HG02970 (cell line): ENCODE measurements around the gene TRIB2.

Experiments
- ATAC-seq: cut with Tn5 transposase; IDR thresholded peaks from one replicate; pipeline ENCODE4 v1.9.1; 2021; ENCODE audit warnings: mild to moderate bottlenecking, moderate library complexity, moderate number of reproducible peaks; ENCODE audit not compliant: unreplicated experiment, low FRiP score

Gene TRIB2

DNA sequence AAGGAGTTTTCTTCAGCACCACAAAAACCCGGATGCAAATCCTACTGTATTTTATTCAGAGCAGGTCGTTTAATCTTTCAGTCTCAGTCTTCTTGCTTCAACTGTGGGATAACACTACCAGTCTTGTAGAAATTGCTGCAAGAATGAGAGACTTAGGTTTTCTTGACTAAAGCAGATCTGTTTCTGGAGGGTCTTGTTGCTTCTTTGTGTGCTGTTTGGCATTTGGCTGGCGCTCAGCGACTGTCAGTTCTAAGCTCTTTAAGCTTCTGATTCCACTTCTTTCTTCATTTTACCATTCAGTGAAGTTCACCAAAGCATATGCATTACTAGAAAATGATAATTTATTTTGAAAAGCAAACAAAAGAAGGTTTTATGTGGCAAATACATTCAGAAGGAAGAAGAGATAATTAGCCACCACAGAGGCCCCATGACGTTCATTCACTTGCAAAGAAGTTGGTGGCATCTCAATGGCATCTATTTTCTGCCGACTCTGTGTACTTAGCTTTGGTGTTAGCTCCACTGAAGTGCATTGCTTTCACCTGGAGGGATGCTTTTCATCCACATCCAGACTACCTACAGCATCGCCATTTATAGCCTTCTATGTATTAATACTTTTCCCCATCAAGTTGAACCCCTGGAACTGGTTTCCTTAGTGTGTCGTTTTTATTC lies 53.7 kb downstream of the TRIB2 start:
- no peak for ATAC-seq

DNA sequence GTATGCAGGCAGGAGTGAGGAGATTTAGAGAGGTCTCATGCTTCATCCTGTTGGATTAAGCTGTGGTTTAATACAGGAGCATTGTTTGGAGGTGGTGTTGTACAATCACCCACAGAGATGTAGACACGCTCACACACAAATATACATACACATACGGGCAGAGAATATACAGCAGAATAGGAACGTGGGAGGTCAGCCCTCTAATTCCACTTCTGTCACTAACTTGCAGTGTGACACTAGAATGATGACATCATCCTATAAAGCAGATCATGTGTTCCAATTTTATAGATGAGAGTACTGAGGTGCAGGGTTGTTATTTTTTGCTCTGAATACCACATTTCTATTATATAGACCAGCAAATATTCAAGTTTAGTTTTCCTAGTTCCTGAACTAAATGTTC lies 54.4 kb downstream of the TRIB2 start:
- no peak for ATAC-seq

- ATAC-seq, result no peak
These were observed 57.1 kb downstream of the TRIB2 start for GRCh38 chr2:12773586-12774394.

DNA sequence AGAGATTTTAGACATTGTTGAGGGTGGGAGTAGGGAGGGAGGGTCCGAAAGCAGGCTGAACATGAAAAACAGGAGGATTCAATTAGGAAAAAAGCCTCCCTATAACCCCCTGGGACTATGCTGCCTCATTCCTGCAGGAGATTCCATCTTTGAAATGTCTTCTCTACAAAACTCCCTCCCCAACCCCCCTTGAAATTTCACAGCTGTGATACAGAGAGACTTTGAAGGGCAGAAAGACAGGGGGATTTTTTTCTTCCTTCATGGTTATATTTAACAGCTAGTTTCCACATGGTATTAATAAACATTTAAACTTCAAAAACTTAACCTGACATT lies 57.6 kb downstream of the TRIB2 start:
- ATAC-seq, result no peak

DNA sequence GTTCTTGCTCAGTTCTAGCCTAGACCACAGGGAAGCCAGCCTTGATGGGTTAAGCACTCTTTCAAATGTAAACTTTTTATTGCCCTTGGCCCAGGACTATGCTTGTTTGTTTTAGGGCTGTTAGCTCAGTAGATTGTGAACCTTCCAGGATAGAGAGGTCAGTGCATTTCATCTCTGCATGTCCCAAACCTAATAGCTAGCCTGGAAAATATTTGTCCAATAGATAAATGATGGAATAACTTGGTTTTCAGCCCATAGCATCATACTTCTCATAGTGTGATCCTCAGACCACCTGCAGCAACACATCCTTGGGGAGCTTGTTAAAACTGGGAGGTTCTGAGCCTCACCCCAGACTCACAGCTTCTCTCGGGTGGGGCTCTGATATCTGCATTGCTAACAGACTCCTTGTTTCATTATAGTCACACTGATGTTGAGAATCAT lies 59.8 kb downstream of the TRIB2 start:
- no peak for ATAC-seq

DNA sequence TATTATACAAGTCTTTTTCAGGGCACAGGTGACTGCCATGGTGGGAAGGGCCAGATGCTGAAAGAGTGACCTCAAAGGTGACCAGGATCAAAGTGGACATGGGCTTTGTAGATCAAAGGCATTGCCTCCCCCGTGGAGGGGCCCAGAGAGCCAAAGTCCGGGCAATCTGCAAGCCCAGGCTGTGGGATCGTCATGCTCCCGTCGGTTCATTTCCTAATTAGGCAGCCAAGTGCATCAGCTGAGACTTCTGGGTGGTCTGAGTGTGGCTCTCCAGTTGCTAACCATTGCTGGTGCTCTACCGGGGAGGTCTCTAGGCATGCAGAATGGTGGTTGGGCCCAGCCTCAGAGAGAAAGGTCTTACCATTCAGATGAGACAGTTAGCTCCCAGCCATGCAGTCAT lies 61.6 kb downstream of the TRIB2 start:
- no peak for ATAC-seq

DNA sequence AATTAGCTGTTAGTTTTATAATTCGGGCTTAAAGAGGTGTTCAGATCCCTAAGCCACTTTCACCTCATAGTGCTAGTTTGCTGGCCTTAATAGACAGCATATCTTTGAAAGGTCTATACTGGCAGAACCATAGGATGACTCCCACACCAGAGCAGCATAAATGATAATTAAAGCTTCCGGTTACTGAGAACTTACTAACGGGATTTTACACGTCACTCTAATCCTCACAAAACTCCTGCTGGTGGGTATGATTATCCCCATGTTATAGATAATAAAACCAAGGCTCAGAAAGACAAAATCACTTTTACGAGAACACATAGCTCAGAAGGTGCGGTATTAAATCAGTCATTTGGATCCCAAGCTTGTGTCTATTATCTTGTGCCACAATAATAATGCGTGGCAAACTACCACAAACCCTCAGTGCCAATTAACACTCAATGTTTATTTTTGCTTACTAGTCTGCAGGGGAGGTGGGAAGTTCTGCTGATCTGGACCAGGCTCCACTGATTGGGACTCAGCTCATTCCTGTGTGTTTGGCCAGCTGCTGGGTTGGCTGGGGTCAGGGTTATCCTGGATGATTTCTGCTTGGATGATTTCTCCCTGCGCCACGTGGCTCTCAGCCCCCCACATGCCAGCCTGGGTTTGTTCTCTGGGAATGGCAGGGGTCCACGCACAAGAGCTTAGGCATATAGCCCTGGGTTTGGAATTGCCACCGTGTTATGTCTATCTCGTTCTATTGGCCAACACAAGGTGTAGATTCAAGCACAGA lies 62.3 kb downstream of the TRIB2 start:
- ATAC-seq, result no peak

DNA sequence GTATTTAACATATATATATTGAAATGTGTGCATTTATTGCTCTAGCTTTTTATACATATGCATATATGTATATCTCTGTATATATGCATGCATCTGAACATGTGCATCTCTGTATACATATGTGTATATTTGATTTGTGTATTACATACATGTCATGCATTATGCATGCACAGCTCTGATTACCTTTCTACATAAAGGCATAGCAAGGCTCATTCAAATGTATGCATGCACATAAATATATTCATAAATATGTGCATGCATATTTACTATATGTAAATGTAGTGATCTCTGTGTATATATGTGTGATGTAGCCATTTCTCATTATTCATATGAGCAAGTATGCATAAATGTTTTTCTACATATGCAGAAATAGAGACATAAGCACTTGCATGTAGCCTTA lies 64.6 kb downstream of the TRIB2 start:
- no peak for ATAC-seq

DNA sequence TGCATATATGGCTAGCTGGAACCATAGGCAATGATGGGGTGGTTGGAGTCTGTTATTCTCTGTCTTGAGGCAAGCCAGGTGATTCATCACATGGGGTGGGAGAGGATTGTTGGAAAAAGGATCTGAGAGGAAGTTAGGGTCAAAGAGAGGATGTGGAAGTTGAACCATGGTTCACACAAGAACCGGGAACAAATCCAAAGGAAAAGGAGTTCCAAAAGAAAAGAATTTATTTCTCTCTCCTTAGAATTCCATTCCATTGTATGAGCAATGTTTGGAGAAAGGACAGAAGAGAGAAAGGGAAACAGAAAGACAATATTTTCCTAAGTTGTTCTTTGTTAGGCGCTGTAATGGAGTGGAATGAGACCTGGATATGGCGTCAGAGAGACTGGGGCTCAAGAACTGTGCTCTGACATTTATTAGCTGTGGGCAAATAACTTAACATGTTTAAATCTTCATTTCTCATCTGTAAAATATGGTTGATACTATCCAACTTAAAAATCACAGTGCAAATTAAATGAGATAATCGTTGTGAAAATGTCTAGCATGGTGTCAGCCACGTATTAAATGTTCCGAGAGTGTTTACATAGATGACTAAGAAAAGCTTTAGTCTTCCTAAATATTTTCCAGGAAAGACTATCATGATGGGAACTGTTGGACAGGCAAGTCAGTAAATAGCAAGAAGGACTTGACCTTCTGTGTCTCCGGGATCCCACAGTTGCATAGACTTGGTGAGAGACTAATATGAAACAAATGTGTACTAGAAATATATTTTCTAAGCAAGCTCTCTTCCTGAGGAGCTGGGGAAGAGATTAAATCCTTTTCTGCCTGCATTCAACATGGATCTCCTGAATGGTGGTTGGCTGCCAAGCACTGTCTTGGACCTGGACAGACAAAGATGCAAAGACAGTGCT lies 71.4 kb downstream of the TRIB2 start:
- no peak for ATAC-seq

- no peak for ATAC-seq
These were observed 75.2 kb downstream of the TRIB2 start for GRCh38 chr2:12791906-12792305.
